ENCODE results near the gene CDCA7.

- no peak for TF ChIP-seq CTCF (IDR thresholded peaks at IDR 0.05)
- no peak for TF ChIP-seq RXRA (IDR thresholded peaks at IDR 0.05; ENCODE audit: borderline replicate concordance, low read depth)
- TF ChIP-seq CHD2 (IDR thresholded peaks at IDR 0.05; ENCODE audit: low read length, partially characterized antibody): no peak
- TF ChIP-seq USF2 (IDR thresholded peaks at IDR 0.05; ENCODE audit: borderline replicate concordance, low read depth, low read length): no peak
- TF ChIP-seq YY1 (IDR thresholded peaks at IDR 0.05; ENCODE audit: low read depth): no peak
- TF ChIP-seq MXI1 (IDR thresholded peaks at IDR 0.05; ENCODE audit: low read depth, low read length): no peak
- TF ChIP-seq USF1 (IDR thresholded peaks at IDR 0.05; ENCODE audit: borderline replicate concordance, low read depth): no peak
- no peak for TF ChIP-seq FOXM1 (IDR thresholded peaks at IDR 0.05; ENCODE audit: low read depth)
- TF ChIP-seq EP300 (IDR thresholded peaks at IDR 0.05; ENCODE audit: borderline replicate concordance in 1 of 2, low read depth in 1 of 2, low read length in 1 of 2): no peak
- no peak for TF ChIP-seq RCOR1 (IDR thresholded peaks at IDR 0.05; ENCODE audit: low read length)
- no peak for TF ChIP-seq MAX (IDR thresholded peaks at IDR 0.05; ENCODE audit: low read depth)
- no peak for TF ChIP-seq FOXJ3 (CRISPR knock-in tag; IDR thresholded peaks at IDR 0.05)
- TF ChIP-seq PBX3 (IDR thresholded peaks at IDR 0.05): no peak
- no peak for TF ChIP-seq SIN3A (IDR thresholded peaks at IDR 0.05; ENCODE audit: borderline replicate concordance, low read depth, low read length)
Observed at GRCh38 chr2:173397539-173397938, 42.9 kb downstream of the CDCA7 start.
